Loucy (cell line): ENCODE data around the gene KLK8.

Experiments
- EZH2phosphoT487 ChIP-seq: fragments of 200-600 bp; IDR thresholded peaks from 2 replicates; pipeline ENCODE4 v1.6.1; 2018; ENCODE audit warnings: antibody characterized with exemption, mild to moderate bottlenecking, moderate library complexity, borderline replicate concordance
- TF ChIP-seq, protein P1 (sequence below): fragments of 200-600 bp; sonication (generic); conservative IDR thresholded peaks from 2 replicates; pipeline ENCODE4 v1.5.1; 2014; ENCODE audit warnings: mild to moderate bottlenecking, antibody characterized with exemption, low read length

DNA sequence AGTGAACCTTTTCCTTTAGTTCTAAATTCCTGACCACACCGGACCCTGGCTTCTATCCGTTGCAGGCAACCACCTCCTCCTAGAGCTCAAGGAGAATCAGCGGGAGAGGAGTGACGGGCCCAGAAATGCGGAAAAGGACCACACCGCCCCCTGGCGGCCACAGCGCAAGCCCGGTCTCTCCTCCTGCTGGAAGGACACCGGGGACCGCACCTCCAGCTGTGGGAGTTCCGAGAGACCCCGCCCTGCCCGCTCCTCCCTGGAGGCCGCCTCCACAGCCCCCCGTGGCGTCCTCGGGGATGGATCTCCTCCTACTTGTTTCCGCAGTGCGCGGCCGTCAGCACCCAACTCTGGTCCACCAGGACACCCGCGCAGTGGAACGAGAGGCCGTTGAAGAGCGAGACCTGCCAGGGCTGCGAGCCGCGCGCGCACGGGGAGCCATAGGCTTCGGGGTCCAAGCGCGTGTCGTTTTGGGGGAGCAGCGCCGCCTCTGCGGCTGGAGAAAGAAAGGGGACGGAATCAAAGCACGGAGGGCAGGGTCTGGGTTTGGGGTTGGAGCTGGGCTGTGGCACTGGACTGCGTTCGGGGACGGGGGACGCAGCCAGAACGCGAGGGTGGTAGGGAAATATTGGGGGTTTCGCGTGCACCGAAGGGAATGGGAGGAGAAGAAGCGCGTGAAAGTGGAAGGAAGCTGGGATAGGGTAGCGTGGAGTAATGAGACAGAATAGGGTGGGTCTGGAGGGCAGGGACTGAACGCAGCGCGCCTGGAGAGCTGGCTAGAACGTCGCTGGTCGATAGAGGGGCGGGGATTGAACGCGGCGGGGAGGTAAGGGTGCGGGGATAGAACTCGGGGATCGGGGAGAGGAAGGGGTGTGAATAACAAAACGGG lies 15.6 kb upstream of the KLK8 start:
- TF ChIP-seq, protein P1, sequence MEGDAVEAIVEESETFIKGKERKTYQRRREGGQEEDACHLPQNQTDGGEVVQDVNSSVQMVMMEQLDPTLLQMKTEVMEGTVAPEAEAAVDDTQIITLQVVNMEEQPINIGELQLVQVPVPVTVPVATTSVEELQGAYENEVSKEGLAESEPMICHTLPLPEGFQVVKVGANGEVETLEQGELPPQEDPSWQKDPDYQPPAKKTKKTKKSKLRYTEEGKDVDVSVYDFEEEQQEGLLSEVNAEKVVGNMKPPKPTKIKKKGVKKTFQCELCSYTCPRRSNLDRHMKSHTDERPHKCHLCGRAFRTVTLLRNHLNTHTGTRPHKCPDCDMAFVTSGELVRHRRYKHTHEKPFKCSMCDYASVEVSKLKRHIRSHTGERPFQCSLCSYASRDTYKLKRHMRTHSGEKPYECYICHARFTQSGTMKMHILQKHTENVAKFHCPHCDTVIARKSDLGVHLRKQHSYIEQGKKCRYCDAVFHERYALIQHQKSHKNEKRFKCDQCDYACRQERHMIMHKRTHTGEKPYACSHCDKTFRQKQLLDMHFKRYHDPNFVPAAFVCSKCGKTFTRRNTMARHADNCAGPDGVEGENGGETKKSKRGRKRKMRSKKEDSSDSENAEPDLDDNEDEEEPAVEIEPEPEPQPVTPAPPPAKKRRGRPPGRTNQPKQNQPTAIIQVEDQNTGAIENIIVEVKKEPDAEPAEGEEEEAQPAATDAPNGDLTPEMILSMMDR: peak; percentile 68
- TF ChIP-seq EZH2phosphoT487: no peak
